Choroid plexus epithelial cell (primary cell): ENCODE results near the gene TTC23.

Experiments
- DNase-seq: peaks from one replicate; pipeline ENCODE4 v3.0.0-alpha.2; 2010; ENCODE audit warnings: low read depth
- H3K4me3 ChIP-seq: 2 replicates; pipeline ENCODE4 v1.5.1; 2011; ENCODE audit warnings: low read depth, mild to moderate bottlenecking, control low read depth, low read length, moderate library complexity
- CTCF ChIP-seq: conservative IDR thresholded peaks from 2 replicates; pipeline ENCODE4 v1.5.1; 2011; ENCODE audit warnings: low read depth, mild to moderate bottlenecking, control low read depth, inconsistent platforms, low read length, moderate library complexity

The TTC23 gene

GRCh38 chr15:99172171-99172570 lies 77.2 kb downstream of the TTC23 start:
- no peak for TF ChIP-seq CTCF
- no peak for DNase-seq
- no peak overlapping the region for H3K4me3 ChIP-seq

GRCh38 chr15:99170476-99171065 lies 78.8 kb downstream of the TTC23 start:
- no peak for TF ChIP-seq CTCF
- DNase-seq, result no peak
- H3K4me3 ChIP-seq, result no peak overlapping the region

- TF ChIP-seq CTCF, result no peak
- no peak overlapping the region for H3K4me3 ChIP-seq
- DNase-seq, result peak; percentile 65
These were observed 79.5 kb downstream of the TTC23 start for GRCh38 chr15:99169769-99170311.

GRCh38 chr15:99168601-99169580 lies 80.5 kb downstream of the TTC23 start:
- no peak for DNase-seq
- no peak overlapping the region for H3K4me3 ChIP-seq
- TF ChIP-seq CTCF, result no peak

GRCh38 chr15:99167640-99168039 lies 81.7 kb downstream of the TTC23 start:
- DNase-seq, result no peak
- TF ChIP-seq CTCF, result no peak
- H3K4me3 ChIP-seq, result no peak overlapping the region

GRCh38 chr15:99167201-99167600 lies 82.2 kb downstream of the TTC23 start:
- no peak for TF ChIP-seq CTCF
- DNase-seq, result no peak
- no peak overlapping the region for H3K4me3 ChIP-seq
